A673 (cell line): ENCODE data around the gene HSF2BP. TPM values are rescaled to one million over a fixed set of nuclear protein-coding genes. Genes with fewer than 3 reads are reported as not detected.

Source experiments
- Bru-seq: library from RNA; stranded (reverse); fragments of 400-500 nt; gene quantifications from one replicate; lab custom pipeline; 2021; lab: Mats Ljungman, UMichigan
- BruChase-seq, 2 experiments: library from RNA; stranded (reverse); fragments of 400-500 nt; gene quantifications; one replicate each; lab custom pipeline; 2021; lab: Mats Ljungman, UMichigan
- BruUV-seq: library from RNA; stranded (reverse); fragments of 400-500 nt; replicated peaks from 2 replicates; lab custom pipeline; 2021; lab: Mats Ljungman, UMichigan
- CTCF ChIA-PET: fragments of 300-600 bp; sonication (Branson Sonifier 250); formaldehyde crosslinking; loops from one replicate; lab custom pipeline; 2022; ENCODE audit warnings: antibody characterized with exemption; lab: Charles Lee
- POLR2A ChIA-PET: fragments of 300-600 bp; sonication (Branson Sonifier 250); formaldehyde crosslinking; loops from one replicate; lab custom pipeline; 2022; ENCODE audit warnings: antibody characterized with exemption; ENCODE audit not compliant: low non-redundant PET; lab: Charles Lee
- DNase-seq: peaks from one replicate; pipeline ENCODE4 v3.0.0-alpha.2; 2015; ENCODE audit warnings: low spot score
- H3K27ac ChIP-seq: fragments of 200-600 bp; sonication (generic); 2 replicates; pipeline ENCODE4 v1.5.1; 2016; ENCODE audit warnings: mixed run types, low read depth, mild to moderate bottlenecking, mixed read lengths, antibody characterized with exemption, low read length; ENCODE audit not compliant: poor library complexity, severe bottlenecking
- H3K27me3 ChIP-seq: fragments of 200-600 bp; sonication (generic); replicated peaks from 2 replicates; pipeline ENCODE4 v1.6.1; 2017; ENCODE audit warnings: mixed run types, low read depth, mild to moderate bottlenecking, mixed read lengths, antibody characterized with exemption, low read length; ENCODE audit not compliant: insufficient read depth, poor library complexity
- H3K36me3 ChIP-seq: fragments of 200-600 bp; sonication (generic); 2 replicates; pipeline ENCODE4 v1.6.1; 2016; ENCODE audit warnings: mixed run types, mild to moderate bottlenecking, mixed read lengths, antibody characterized with exemption, low read length; ENCODE audit not compliant: insufficient read depth, poor library complexity, severe bottlenecking
- H3K4me1 ChIP-seq: fragments of 200-600 bp; sonication (generic); 2 replicates; pipeline ENCODE4 v1.6.1; 2017; ENCODE audit warnings: mixed run types, mild to moderate bottlenecking, mixed read lengths, antibody characterized with exemption, low read length; ENCODE audit not compliant: insufficient read depth, poor library complexity, severe bottlenecking
- H3K4me3 ChIP-seq: fragments of 200-600 bp; sonication (generic); 2 replicates; pipeline ENCODE4 v1.5.1; 2016; ENCODE audit warnings: low read depth, mixed run types, mild to moderate bottlenecking, mixed read lengths, low read length; ENCODE audit not compliant: poor library complexity, severe bottlenecking
- H3K9me3 ChIP-seq: fragments of 200-600 bp; sonication (generic); 2 replicates; pipeline ENCODE4 v1.6.1; 2016; ENCODE audit warnings: mixed run types, low read depth, mild to moderate bottlenecking, mixed read lengths, antibody characterized with exemption, low read length; ENCODE audit not compliant: poor library complexity, severe bottlenecking
- EZH2 ChIP-seq: fragments of 200-600 bp; sonication (generic); IDR thresholded peaks from 2 replicates; pipeline ENCODE4 v1.6.1; 2017; ENCODE audit warnings: borderline replicate concordance, low read depth, mild to moderate bottlenecking, mixed read lengths, antibody characterized with exemption, low read length; ENCODE audit not compliant: poor library complexity, severe bottlenecking
- intact Hi-C: fragments of 100-400 bp; cut with micrococcal nuclease; formaldehyde crosslinking; loops from one replicate; pipeline ENCODE4 v1.10.0; 2022; ENCODE audit not compliant: unreplicated experiment
- long read RNA-seq: library from polyadenylated mRNA; stranded (forward); transcript quantifications from one replicate; pipeline ENCODE4 v2.0.0, GENCODE V29; 2022
- total RNA-seq: library from RNA; stranded (reverse); gene quantifications from 2 replicates; pipeline ENCODE4 v1.2.3, GENCODE V29; 2021
- TF ChIP-seq, protein P1 (sequence below): fragments of 300-800, 200-600 bp; sonication (generic); conservative IDR thresholded peaks from 2 replicates; pipeline ENCODE4 v1.5.1; 2017; ENCODE audit warnings: low read depth, mild to moderate bottlenecking, antibody characterized with exemption, low read length, moderate library complexity, mixed read lengths

The HSF2BP gene
- total RNA-seq: 2.4 and 3.0 TPM in 2 replicates
- Bru-seq, nascent RNA: percentile 39 among the genes with signal in this experiment
- BruChase-seq, experiment 1, labeled RNA remaining after a 2-hour chase: percentile 30 among the genes with signal in this experiment
- BruChase-seq, experiment 2, labeled RNA remaining after a 6-hour chase: percentile 40 among the genes with signal in this experiment
- long read RNA-seq, partial matches to known transcripts: 1 of 5 reads
- long read RNA-seq, other reads (novel, unspliced or antisense): 3 of 5 reads

GRCh38 chr21:43659136-43660000 lies at the start of gene HSF2BP, which contains the start of gene RRP1B:
TSS of gene HSF2BP (minus strand) at chr21:43659488. CDS start at chr21:43658096, 1,392 bp downstream.
TSS of gene RRP1B (plus strand) at chr21:43659560. CDS start at chr21:43659665, 105 bp downstream.
- peaks cover 11% of the 10 kb centered on the region for H3K4me1 ChIP-seq
- BruUV-seq: no TSS peak
- H3K27ac ChIP-seq: peak within 1 kb of the TSS; percentile 82
- ChIA-PET POLR2A (no interaction called here), CTCF (no interaction called here)
- H3K36me3 ChIP-seq: peaks cover 14% of the 10 kb centered on the region
- no peaks in the 10 kb centered on the region for H3K27me3 ChIP-seq
- TF ChIP-seq EZH2: no peak
- TF ChIP-seq, protein P1, sequence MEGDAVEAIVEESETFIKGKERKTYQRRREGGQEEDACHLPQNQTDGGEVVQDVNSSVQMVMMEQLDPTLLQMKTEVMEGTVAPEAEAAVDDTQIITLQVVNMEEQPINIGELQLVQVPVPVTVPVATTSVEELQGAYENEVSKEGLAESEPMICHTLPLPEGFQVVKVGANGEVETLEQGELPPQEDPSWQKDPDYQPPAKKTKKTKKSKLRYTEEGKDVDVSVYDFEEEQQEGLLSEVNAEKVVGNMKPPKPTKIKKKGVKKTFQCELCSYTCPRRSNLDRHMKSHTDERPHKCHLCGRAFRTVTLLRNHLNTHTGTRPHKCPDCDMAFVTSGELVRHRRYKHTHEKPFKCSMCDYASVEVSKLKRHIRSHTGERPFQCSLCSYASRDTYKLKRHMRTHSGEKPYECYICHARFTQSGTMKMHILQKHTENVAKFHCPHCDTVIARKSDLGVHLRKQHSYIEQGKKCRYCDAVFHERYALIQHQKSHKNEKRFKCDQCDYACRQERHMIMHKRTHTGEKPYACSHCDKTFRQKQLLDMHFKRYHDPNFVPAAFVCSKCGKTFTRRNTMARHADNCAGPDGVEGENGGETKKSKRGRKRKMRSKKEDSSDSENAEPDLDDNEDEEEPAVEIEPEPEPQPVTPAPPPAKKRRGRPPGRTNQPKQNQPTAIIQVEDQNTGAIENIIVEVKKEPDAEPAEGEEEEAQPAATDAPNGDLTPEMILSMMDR: no peak
- intact Hi-C loops: no loop called here
- peak within 1 kb of the TSS; percentile 91 for H3K4me3 ChIP-seq
- no peaks in the 10 kb centered on the region for H3K9me3 ChIP-seq
- DNase-seq: peak; percentile 90

- H3K27ac ChIP-seq: no peak overlapping the region
- intact Hi-C loops: no loop called here
- H3K4me1 ChIP-seq: no peaks in the 10 kb centered on the region
- ChIA-PET CTCF (no interaction called here), POLR2A (no interaction called here)
- H3K36me3 ChIP-seq: no peaks in the 10 kb centered on the region
- no TSS peak for BruUV-seq
- DNase-seq: no peak
- TF ChIP-seq, protein P1: no peak
- no peak for TF ChIP-seq EZH2
- no peak overlapping the region for H3K4me3 ChIP-seq
- H3K9me3 ChIP-seq: no peaks in the 10 kb centered on the region
- no peaks in the 10 kb centered on the region for H3K27me3 ChIP-seq
These were observed 49.6 kb upstream of the HSF2BP start for GRCh38 chr21:43708745-43709381.

GRCh38 chr21:43707462-43707861 lies 48.2 kb upstream of the HSF2BP start:
- ChIA-PET POLR2A (no interaction called here), CTCF (no interaction called here)
- BruUV-seq: no TSS peak
- H3K27me3 ChIP-seq: no peaks in the 10 kb centered on the region
- H3K36me3 ChIP-seq: no peaks in the 10 kb centered on the region
- no peak for DNase-seq
- no peak overlapping the region for H3K4me3 ChIP-seq
- intact Hi-C loops: no loop called here
- H3K4me1 ChIP-seq: peaks cover 6% of the 10 kb centered on the region
- no peak for TF ChIP-seq EZH2
- TF ChIP-seq, protein P1: no peak
- H3K9me3 ChIP-seq: no peaks in the 10 kb centered on the region
- no peak overlapping the region for H3K27ac ChIP-seq
